ENCODE results near the gene MRGPRD. TPM values are rescaled to one million over a fixed set of nuclear protein-coding genes. Genes with fewer than 3 reads are reported as not detected.

The MRGPRD gene
- total RNA-seq, 4 donors from 2014 or later = not detected

GRCh38 chr11:68930991-68931855, 49.6 kb downstream of the MRGPRD start:
- WGBS = 98% methylated on average over 5 of the region's 21 CpGs
- no peak for TF ChIP-seq EP300 (IDR thresholded peaks at IDR 0.05)
- no peak for TF ChIP-seq POLR2AphosphoS5 (IDR thresholded peaks at IDR 0.05)
- TF ChIP-seq POLR2A (IDR thresholded peaks at IDR 0.05) = no peak
- TF ChIP-seq CTCF (IDR thresholded peaks at IDR 0.05) = no peak
- H3K27ac ChIP-seq = no peak overlapping the region

More at GRCh38 chr11:68930991-68931855, 49.6 kb downstream of the MRGPRD start:
- no peak for DNase-seq (ENCODE audit: low spot score in 2 of 2)
- H3K27me3 ChIP-seq = no peaks in the 10 kb centered on the region
- H3K4me1 ChIP-seq = no peaks in the 10 kb centered on the region
- H3K9me3 ChIP-seq = no peaks in the 10 kb centered on the region
- H3K4me3 ChIP-seq = no peak overlapping the region
- peaks cover 84% of the 10 kb centered on the region for H3K36me3 ChIP-seq

Other genes starting within 250 kb of the MRGPRD start
- gene TESMIN, start 229.5 kb downstream of the MRGPRD start, total RNA-seq = 1 to 10 TPM; 1.2 to 3.5 (median 2.8) TPM
- 100 to 1,000 TPM in 1 of 4 donors, 10 to 100 TPM in 3; 18.5 to 125 (median 38.3) TPM for gene CPT1A, start 139.1 kb downstream of the MRGPRD start, total RNA-seq
- gene MRPL21, start 77.2 kb downstream of the MRGPRD start, total RNA-seq = 10 to 100 TPM; 28.6 to 43.8 (median 35.0) TPM
- gene IGHMBP2, start 77.1 kb downstream of the MRGPRD start, total RNA-seq = 10 to 100 TPM; 22.9 to 55.0 (median 30.3) TPM
- 1 to 10 TPM; 2.0 to 9.8 (median 4.8) TPM for gene MRGPRF, start 32.3 kb upstream of the MRGPRD start, total RNA-seq
- 10 to 100 TPM in 3 of 4 donors, 1 to 10 TPM in 1; 8.4 to 30.3 (median 24.4) TPM for gene TPCN2, start 67.9 kb upstream of the MRGPRD start, total RNA-seq
- 1 to 10 TPM in 1 of 4 donors, under 1 TPM in 2, not detected in 1; 0.26 to 3.1 (median 0.31) TPM for gene SMIM38, start 174.9 kb upstream of the MRGPRD start, total RNA-seq

Measured in suprapubic skin (tissue), 4 donors.